NCI-H187 (cell line): ENCODE measurements around the gene PLBD2.

Source experiments
- DNase-seq, 2 experiments: peaks; one replicate each; lab custom pipeline; 2025; lab: John Stamatoyannopoulos, UW

The PLBD2 gene

GRCh38 chr12:113370923-113371682 is 12.7 kb downstream of the PLBD2 start:
- no peak for DNase-seq

DNA sequence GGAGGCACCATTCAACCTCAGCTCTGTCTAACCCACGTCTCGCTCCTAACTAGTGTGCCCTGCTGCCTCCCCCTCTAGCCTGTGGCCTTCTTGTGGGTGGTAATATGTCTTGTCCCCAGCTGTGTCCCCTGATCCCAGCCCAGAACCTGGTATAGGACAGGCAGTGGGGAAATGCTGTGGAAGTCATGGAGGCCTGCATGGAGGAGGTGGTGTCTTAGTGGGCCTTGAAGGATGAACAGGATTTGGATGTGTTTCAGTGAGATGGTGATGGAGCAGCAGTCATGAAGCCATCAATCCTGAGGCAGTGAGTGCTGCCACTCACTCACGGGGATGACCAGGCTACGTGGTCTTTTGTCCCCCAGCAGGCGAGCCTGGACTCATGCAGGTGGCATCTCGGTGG is 13.4 kb downstream of the PLBD2 start:
- no peak for DNase-seq

GRCh38 chr12:113372371-113372770 is 14.0 kb downstream of the PLBD2 start:
- no peak for DNase-seq

- no peak for DNase-seq
These were observed 15.1 kb downstream of the PLBD2 start for GRCh38 chr12:113373440-113373839.

DNA sequence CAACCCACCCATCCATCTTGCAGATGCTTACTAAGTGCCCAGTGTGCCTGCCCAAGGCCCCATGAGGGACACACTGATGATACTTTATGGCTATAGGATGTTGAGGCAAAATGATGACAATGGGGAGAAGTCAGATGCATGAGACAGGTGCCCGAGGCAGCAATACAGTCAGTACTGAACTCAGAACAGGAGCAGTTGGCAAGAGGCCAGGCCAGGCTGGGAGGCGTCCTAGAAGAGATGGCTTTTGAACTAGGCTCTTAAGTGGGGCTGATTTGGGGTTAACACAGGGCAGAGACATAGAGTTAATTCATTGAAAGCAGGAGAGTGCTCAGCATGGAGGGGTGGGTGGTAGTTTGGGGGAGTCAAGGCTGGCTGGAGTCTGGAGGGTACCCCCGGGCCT is 15.6 kb downstream of the PLBD2 start:
- no peak for DNase-seq

GRCh38 chr12:113374823-113375428 is 16.5 kb downstream of the PLBD2 start:
- no peak for DNase-seq

GRCh38 chr12:113378291-113378690 is 19.9 kb downstream of the PLBD2 start:
- no peak for DNase-seq

DNA sequence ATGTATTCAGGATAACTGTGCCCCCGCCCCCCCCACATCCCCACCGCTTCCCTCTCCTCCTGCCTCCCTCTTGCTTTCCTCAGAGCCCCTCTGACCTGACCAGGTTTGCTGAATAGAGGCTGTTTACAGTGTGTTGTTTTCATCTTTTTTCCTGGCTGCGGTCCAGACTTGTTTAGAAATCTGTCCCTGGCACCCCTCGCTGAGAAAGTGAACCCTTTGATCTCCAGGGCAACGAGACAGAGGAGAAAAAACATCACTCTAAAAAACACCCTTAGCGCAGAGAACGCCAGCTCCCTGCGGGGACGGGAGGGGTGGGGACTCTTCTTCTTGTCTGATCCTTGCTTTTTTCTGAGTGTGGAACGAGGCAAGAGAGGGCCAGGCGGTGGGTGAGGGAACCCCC is 22.8 kb downstream of the PLBD2 start:
- DNase-seq, result no peak

- no peak for DNase-seq
These were observed 23.8 kb downstream of the PLBD2 start for GRCh38 chr12:113382206-113382605.

DNA sequence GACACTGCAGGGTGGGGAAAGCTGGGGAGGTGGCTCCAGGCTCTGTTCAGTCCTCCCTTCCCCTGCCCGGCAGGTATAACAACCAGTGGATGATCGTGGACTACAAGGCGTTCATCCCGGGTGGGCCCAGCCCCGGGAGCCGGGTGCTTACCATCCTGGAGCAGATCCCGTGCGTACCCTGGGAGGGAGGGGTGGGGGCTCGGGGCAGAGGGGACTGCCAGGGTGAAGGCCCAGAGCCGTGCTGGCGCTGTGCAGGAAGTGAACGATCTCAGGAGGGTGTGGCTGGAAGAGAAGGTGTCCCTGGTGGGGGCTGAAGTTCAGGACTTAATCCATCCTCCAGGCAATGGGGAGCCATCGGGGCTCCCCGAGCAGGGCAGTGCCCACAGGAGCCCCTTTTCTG is 26.4 kb downstream of the PLBD2 start:
- no peak for DNase-seq

DNA sequence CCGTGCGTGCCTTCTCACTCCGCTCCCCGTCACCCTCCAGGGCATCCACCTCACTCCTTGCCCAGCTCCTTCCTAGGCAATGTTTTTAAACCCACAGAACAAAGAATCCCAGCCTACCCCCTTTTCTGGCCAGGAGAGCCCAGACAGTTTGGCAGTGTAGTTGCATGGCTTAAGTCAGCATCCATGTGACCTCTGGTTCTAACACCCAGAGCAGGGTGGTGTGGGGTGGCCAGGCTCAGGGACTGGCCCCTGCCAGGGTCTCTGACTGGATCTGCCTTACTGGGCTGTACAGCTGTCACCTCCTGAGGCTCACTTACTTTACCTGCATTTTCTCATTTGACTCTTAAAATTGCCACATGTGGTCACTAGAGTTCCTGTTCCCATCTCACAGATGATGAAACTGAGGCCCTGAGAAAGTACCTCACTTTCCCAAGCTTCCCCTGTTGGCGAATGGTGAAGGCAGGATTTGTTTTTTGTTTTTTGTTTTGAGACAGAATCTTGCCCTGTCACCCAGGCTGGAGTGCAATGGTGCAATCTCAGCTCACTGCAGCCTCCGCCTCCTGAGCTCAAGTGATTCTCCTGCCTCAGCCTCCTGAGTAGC is 27.0 kb downstream of the PLBD2 start:
- no peak for DNase-seq

DNA sequence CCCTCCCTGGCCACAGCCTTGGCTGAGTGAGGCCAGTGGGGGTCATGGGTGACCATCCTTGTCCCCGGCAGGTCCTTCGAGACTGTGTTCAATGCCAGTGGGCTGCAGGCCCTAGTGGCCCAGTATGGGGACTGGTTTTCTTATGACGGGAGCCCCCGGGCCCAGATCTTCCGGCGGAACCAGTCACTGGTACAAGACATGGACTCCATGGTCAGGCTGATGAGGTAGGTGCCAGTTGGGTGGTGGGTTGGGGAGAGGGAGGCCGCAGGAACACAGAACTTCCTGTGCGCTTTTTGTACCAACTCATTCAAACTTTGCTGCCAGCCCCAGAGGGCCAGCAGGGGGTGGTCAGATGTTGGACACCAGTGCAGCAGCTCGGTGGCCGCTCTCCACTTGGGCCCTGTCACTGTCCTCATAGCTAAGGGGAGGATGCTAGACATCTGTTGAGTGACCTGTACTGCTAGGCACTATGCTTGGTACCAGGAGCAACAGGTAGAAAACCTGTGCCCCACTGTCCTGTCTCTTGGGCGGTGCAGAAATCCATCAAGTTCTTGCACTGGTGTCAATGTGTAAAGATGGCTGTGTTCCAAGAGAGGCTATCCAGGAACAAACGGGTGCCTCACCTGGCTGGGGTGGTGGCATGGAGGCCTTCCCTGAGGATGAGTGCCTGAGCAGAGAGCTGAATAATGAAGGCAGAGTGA is 28.6 kb downstream of the PLBD2 start:
- no peak for DNase-seq

- no peak for DNase-seq
These were observed 29.2 kb downstream of the PLBD2 start for GRCh38 chr12:113387631-113388030.

GRCh38 chr12:113388351-113388750 is 30.0 kb downstream of the PLBD2 start:
- no peak for DNase-seq

DNA sequence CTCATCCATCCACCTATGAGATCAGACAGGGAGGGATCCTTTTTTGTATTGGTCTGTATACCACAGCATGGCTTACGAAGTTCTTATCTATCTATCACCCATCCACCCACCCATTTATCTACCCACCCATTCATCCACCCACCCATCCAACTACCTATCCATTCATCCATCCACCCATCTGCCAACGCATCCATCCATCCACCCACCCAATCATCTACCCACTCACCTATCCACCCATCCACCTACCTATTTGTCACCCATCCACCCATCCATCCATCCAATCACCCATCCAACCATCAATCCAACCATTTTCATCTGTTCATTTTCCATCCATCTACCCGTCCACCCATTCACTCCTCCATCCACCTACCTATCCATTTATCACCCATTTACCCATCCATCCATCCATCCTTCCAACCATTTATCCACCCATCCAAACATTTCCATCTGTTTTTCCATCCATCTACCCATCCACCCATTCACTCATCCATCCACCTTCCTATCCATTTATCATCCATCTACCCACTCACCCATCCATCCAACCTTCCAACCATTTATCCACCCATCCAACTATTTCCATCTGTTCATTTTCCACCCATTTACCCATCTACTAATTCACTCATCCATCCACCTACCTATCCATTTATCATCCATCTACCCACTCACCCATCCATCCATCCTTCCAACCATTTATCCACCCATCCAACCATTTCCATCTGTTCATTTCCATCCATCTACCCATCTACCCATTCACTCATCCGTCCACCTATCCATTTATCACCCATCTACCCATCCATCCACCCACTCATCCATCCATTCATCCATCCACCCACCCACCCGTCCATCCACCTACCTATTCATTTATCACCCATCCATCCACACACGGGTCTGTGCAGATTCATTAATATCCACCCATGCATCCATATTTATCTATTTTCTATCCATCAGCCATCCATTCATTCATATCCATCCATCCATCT is 32.0 kb downstream of the PLBD2 start:
- DNase-seq, result no peak

- DNase-seq, result no peak
These were observed 32.8 kb downstream of the PLBD2 start for GRCh38 chr12:113391145-113391544.

DNA sequence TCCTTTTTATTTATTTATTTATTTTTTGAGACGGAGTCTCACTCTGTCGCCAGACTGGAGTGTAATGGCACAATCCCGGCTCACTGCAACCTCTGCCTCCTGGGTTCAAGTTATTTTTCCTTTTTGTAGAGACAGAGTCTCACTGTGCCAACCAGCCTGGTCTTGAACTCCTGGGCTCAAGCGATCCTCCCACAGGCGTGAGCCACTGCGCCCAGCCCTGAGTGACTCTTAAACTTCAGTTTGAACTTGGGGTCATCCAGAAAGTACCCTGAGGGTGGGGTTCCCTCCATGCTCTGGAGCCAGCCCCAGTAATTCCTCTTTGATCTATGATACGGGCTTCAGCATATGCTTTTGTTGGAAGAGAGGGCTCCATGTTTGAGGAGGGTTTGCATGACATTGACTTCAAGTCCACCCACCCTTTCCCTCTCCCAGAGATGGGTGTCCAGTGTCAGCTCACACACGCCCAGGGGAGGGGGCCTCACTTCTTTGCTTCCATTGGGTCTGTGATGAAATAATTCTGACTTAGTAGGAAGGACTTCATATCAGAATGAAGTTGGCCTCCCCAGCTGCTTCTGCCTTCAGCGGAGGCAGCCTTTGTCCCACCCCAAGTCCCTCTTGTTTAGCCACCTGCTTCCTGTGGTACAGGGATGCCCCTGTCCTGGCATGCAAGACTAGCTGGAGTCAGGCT is 33.4 kb downstream of the PLBD2 start:
- DNase-seq, result no peak

DNA sequence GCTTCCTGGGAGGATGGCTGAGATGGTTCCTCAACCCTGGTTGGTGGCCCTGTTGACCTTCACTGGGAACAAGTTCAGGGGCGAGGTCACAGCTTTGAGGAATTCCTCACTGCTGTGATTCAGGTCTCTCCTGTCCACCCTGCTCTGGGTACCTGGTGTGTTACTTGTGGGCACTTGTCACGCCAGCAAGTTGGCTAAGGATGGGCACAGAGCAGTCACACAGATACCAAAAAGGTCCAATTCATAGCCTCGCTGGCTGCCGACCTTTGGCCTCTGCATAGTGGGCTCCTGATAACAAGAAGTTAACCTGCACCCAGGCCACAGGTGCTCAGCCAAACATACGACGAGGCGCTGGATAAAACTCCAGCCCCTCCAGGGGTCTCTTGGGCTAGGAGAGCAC is 34.1 kb downstream of the PLBD2 start:
- no peak for DNase-seq

DNA sequence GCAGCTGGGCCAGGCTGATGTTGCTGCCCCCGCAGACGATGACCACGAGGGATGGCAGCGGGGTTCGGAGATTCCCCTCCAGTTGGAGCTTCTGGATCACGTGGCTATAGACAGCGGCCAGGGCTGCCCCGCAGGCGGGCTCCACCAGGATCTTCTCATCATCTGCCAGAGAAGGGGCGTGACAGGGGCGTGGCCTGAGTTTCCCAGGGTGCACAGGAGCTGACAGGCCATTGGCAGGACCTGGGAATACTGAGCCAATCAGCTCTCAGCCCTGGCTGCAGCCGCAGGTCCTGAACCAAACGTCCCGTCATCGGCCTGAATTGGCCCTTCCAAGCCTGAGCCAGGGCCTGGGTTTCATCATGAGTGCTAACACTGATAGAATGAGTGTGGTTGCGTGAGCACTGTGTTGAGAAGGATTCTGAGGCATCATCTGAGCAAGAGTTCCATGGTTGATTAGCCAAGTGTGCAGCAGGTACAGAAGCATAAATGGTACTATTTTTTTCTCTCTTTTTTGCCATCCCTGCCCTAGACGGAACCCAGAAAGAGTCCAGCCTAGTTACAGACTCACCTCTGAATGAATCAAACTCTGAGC is 34.7 kb downstream of the PLBD2 start:
- no peak for DNase-seq

DNA sequence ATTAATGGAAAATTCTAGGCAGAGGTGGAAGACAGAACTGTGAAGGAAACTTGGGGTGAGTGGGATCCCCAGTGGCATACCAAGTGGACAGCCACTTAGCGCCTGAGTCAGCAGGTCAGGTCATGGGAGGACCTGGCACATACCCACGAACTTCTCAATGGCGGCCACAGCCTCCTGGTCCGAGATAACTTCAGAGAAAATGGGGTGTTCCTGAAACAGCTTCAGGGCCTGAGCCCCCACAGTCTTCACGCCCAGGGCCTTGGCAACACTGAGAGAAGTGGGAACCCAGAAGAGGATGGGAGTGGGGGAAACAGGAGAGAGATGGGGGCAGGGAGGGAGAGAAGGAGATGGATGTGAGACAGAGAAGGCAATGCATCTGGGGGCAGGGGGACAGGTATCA is 35.4 kb downstream of the PLBD2 start:
- no peak for DNase-seq

GRCh38 chr12:113395119-113395518 is 36.7 kb downstream of the PLBD2 start:
- no peak for DNase-seq
